ENCODE measurements around the gene ZBTB45. TPM values are rescaled to one million over a fixed set of nuclear protein-coding genes. Genes with fewer than 3 reads are reported as not detected.
A peak's percentile ranks its signal among the peaks of the same experiment; 100 is the strongest.

ZBTB45 gene
- total and polyA plus RNA-seq, 9 of the 15 experiments (the other 6 are each of a cell fraction or from before 2014, with no cell fraction given), result 0.08 to 16.1 (median 1.8) TPM

- TF ChIP-seq, protein P1, sequence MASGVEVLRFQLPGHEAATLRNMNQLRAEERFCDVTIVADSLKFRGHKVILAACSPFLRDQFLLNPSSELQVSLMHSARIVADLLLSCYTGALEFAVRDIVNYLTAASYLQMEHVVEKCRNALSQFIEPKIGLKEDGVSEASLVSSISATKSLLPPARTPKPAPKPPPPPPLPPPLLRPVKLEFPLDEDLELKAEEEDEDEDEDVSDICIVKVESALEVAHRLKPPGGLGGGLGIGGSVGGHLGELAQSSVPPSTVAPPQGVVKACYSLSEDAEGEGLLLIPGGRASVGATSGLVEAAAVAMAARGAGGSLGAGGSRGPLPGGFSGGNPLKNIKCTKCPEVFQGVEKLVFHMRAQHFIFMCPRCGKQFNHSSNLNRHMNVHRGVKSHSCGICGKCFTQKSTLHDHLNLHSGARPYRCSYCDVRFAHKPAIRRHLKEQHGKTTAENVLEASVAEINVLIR (CRISPR knock-in tag; IDR thresholded peaks at IDR 0.05), result peak; percentile 62
- TF ChIP-seq, protein P2, sequence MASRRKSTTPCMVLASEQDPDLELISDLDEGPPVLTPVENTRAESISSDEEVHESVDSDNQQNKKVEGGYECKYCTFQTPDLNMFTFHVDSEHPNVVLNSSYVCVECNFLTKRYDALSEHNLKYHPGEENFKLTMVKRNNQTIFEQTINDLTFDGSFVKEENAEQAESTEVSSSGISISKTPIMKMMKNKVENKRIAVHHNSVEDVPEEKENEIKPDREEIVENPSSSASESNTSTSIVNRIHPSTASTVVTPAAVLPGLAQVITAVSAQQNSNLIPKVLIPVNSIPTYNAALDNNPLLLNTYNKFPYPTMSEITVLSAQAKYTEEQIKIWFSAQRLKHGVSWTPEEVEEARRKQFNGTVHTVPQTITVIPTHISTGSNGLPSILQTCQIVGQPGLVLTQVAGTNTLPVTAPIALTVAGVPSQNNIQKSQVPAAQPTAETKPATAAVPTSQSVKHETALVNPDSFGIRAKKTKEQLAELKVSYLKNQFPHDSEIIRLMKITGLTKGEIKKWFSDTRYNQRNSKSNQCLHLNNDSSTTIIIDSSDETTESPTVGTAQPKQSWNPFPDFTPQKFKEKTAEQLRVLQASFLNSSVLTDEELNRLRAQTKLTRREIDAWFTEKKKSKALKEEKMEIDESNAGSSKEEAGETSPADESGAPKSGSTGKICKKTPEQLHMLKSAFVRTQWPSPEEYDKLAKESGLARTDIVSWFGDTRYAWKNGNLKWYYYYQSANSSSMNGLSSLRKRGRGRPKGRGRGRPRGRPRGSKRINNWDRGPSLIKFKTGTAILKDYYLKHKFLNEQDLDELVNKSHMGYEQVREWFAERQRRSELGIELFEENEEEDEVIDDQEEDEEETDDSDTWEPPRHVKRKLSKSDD (conservative IDR thresholded peaks at IDR 0.05; ENCODE audit: low read length), result 0 out of 2 replicates have a peak, but pooled peaks have one; percentile 30
- TF ChIP-seq ATF7 (IDR thresholded peaks at IDR 0.05) (peak; percentile 89), HCFC1 (IDR thresholded peaks at IDR 0.05; ENCODE audit: low read depth, low read length) (peak; percentile 97), GTF2E2 (tag; IDR thresholded peaks at IDR 0.05) (peak; percentile 60; the same call in 1 of the 2 replicates), HMG20A (CRISPR knock-in tag; conservative IDR thresholded peaks at IDR 0.05) (no peak), SIN3B (IDR thresholded peaks at IDR 0.05; ENCODE audit: low read depth) (peak; percentile 52; the same call in 1 of the 2 replicates), PYGO2 (tag; IDR thresholded peaks at IDR 0.05) (no peak), ZNF431 (CRISPR knock-in tag; IDR thresholded peaks at IDR 0.05) (0 out of 2 replicates have a peak, but pooled peaks have one; percentile 46), E2F5 (CRISPR knock-in tag; IDR thresholded peaks at IDR 0.05) (no peak), ZFX (CRISPR knock-in tag; IDR thresholded peaks at IDR 0.05) (peak; percentile 92), SNRNP70 (optimal IDR thresholded peaks at IDR 0.05; ENCODE audit: low read depth, low read length) (peak; percentile 67), BHLHE40 (IDR thresholded peaks at IDR 0.05; ENCODE audit: low read length) (peak; percentile 60), TBP (optimal IDR thresholded peaks at IDR 0.05; ENCODE audit: low read depth, low read length) (peak; percentile 45), CHD1 (IDR thresholded peaks at IDR 0.05; ENCODE audit: low read length) (peak; percentile 45), FOXK2 (conservative IDR thresholded peaks at IDR 0.05 in 1 of 2, IDR thresholded peaks at IDR 0.05 in 1 of 2; ENCODE audit: low read depth in 2 of 2) (peak in 1 of 2 experiments; percentile 51; a peak in 1 of 4 replicates), TGIF2 (CRISPR knock-in tag; IDR thresholded peaks at IDR 0.05) (no peak), SMAD1 (IDR thresholded peaks at IDR 0.05; ENCODE audit: low read depth, low read length, partially characterized antibody) (no peak), JUN (IDR thresholded peaks at IDR 0.05; ENCODE audit: borderline replicate concordance, low read depth, low read length) (peak; percentile 47; the same call in 1 of the 2 replicates), JUN (CRISPR knock-in tag; IDR thresholded peaks at IDR 0.05; ENCODE audit: borderline replicate concordance) (no peak)
- TF ChIP-seq, protein P3, sequence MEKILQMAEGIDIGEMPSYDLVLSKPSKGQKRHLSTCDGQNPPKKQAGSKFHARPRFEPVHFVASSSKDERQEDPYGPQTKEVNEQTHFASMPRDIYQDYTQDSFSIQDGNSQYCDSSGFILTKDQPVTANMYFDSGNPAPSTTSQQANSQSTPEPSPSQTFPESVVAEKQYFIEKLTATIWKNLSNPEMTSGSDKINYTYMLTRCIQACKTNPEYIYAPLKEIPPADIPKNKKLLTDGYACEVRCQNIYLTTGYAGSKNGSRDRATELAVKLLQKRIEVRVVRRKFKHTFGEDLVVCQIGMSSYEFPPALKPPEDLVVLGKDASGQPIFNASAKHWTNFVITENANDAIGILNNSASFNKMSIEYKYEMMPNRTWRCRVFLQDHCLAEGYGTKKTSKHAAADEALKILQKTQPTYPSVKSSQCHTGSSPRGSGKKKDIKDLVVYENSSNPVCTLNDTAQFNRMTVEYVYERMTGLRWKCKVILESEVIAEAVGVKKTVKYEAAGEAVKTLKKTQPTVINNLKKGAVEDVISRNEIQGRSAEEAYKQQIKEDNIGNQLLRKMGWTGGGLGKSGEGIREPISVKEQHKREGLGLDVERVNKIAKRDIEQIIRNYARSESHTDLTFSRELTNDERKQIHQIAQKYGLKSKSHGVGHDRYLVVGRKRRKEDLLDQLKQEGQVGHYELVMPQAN (IDR thresholded peaks at IDR 0.05; ENCODE audit: borderline replicate concordance), result peak; percentile 7; the same call in 1 of the 2 replicates
Observed at GRCh38 chr19:58475714-58476497, 43.7 kb downstream of the ZBTB45 start, which contains the start of gene ZNF446 (continued).

Measured in K562 (cell line).